Activated gamma-delta T cell treated with anti-CD3 and anti-CD28 coated beads, Interleukin-2, amount 50 U/mL, for 16 hours (primary cell): ENCODE results near the gene IQGAP2.
A peak's percentile ranks its signal among the peaks of the same experiment; 100 is the strongest.

Experiments
- DNase-seq: peaks from one replicate; pipeline ENCODE4 v3.0.0-alpha.2; 2020; ENCODE audit warnings: low read depth

The IQGAP2 gene

DNA sequence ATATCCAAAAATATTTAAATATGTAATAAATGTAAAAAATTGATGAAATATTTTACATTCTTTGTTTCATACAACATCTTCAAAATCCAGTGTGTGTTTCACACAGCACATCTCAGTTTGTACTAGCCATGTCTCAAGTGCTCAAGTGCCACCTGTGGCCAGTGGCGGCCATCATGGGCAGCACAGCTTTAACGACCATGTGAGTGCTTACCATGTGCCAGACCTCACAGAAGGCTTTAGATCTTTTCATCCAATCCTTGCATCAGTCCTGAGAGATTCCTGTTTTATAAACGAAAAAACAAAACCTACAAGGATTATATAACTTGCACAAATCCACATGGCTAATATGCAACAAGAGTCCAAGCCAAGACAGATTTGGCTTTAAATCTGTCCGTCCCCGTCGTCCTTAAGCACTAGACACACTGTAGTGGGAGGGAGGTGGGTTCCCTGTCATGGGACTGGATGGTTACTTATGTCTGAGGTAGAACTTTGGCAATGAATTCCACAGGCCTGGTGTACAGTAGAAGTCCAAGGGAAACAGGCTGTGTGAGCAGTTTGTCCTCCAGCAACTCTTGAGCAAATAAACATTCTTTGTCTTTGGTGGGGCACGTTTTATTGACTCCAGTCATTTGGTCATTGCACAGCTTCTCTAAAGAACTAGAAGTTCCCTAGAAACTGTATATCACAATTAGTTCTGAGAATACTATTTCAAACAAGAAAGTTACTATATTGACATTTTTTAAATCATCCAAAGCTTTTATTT is 287.8 kb downstream of the IQGAP2 start:
- DNase-seq, result no peak

DNA sequence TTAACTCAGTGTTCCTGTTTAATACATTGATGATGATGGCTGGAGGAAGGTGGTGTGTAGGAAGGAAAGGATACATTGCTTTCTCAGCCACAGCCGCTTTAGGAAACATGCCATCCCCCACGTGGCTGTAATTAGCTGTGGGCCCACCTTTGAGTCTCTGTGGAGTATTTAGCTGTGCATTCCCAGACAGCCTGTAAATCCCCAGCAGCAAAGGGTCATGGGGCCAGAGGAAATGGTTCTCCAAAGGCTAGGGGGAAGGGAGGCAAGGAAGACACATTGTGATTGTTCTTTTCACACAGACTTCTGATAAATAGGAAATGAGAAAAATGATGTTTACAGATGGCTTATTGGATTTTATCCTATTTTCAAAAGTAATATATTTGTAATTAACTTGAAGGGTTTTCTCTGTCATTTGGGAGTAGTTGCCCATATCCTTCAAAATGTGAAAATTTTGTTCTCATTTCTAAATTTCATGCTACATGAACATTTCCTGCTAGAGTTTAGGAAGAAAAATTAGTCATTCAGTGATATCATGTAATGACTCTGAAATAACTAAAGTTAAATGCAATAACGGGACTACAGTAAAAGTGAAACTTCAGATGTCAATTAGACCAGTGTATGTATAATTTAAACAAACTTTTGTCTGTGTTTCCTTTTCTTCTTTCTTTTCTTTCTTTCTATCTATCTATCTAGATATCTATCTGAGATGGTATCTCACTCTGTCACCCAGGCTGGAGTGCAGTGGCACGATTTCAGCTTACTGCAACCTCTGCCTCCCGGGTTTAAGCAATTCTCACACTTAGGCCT is 288.6 kb downstream of the IQGAP2 start:
- DNase-seq, result no peak

DNA sequence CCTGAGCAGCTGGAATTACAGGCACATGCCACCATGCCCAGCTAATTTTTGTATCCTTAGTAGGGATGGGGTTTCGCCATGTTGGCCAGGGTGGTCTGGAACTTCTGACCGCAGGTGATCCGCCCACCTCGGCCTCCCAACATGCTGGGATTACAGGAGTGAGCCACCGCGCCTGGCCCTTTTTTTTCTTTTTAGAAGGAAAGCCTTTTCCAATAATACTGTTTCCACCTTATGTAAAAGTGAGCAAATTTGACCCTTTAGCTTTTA is 289.1 kb downstream of the IQGAP2 start:
- no peak for DNase-seq

DNA sequence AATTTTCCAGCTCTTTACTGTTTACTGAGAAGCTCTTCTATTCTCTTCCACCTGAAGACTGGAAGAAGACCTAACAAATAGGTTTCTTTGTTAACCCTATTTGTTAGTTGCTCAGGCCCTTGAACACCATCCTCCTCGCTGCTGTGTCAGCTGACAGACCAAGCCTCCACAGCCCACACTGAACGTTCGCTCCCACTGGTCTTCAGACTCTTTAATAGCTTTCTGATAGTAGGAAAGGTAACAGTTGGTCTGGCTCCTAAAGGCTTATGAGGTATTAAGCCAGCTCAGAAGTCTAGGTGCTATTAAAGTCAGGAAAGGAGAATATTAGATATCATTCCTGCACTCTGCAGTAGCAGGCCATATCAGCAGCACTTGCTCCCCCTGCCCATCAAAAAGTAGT is 289.6 kb downstream of the IQGAP2 start:
- no peak for DNase-seq

DNA sequence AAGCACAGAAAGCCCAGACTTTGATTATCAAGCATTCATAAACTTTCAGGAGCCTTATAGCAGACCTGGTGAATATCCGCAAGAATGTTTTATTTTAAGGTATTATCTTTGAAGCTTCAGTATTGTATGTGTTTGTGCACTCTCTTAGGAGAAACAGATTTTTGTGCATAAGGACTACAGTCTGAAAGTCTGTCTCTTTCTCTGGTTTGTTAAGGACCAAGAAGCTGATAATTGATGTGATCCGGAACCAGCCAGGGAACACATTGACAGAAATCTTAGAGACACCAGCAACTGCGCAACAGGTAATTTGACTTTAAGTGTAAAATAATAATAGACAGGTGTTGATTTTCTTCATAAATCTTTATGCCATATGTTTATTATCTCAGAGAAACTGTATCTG is 290.1 kb downstream of the IQGAP2 start:
- DNase-seq, result no peak

DNA sequence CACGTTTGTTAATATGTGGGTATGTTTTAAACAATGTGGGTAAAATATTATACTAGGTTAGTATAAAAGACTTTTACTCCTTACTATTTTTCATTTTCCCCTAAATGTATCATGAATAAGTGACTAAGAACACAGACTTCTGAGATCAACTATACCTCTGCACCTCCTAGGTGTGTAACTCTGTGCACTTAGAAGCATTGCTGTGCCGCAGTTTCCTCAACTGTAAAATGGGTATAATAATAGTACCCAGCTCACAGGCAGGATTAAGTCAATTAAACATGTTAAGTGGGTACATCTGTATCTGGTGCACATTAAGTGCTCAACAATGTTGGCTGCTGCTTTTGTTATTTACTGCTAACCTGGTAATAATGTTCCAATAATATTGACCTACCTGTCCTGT is 291.2 kb downstream of the IQGAP2 start:
- no peak for DNase-seq

DNA sequence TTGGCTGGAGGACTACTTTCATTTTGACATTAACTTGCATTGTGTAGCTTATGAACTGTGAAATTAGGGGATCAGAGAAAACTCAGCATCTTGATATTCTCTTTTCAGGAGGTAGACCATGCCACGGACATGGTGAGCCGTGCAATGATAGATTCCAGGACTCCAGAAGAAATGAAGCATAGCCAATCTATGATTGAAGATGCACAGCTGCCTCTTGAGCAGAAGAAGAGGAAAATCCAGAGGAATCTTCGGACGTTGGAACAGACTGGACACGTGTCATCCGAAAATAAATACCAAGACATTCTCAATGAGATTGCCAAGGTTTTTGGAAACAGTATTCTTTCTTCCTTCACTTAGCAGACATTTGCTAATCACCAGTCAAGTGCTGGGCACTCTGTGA is 292.3 kb downstream of the IQGAP2 start:
- no peak for DNase-seq

DNA sequence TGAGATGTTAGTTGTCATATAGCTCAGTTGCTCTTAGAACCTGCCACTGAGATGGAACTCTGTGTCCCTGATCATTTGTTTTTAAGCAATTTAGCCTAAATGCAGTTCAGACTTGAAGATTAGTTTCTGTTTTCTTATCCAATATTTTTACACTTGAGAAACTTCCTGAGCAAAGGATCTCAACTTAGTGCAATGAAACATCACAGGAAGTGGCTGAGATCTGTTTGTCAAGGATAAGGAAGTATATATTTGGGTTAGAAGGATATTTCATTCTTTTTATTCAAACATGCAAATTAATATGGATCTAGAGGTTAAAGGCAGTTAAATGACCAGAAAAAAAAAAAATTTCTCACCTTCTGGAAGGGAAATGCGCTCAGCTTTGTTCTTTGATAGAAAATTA is 293.2 kb downstream of the IQGAP2 start:
- DNase-seq, result no peak

DNA sequence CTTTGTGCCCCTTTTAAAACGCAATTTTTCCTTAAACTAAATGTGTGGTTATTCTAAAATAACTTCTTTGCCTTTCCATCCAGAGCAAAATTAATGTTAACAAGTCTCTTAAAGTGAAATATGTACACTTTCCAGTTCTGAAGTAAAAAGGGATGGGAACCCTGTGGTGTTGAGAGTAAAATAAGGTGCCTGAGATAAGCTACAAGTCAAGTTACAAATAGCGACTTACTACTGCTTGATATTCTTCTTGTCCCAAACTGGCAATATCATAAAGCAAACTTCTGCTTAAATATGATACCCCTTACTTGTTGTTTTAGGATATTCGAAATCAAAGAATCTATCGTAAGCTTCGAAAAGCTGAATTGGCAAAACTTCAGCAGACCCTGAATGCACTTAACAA is 294.6 kb downstream of the IQGAP2 start:
- no peak for DNase-seq

DNA sequence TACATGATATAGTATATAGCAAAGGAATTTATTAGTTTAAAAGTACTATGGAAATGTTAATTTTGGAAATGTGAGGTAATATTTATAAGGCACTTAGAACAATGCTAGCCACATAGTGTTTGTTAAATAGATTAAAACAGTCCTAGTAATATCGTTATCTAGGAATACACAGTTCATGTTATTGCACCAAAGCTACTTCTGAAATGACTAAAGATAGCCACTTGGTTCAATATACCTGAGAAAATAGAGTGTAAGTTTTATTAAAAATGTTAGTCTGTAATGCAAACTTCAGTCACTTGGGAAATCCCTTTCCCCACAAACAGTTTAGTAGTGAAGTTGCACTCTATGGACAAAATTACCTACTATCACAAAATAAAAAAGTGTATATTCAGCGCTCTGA is 297.5 kb downstream of the IQGAP2 start:
- DNase-seq, result no peak

DNA sequence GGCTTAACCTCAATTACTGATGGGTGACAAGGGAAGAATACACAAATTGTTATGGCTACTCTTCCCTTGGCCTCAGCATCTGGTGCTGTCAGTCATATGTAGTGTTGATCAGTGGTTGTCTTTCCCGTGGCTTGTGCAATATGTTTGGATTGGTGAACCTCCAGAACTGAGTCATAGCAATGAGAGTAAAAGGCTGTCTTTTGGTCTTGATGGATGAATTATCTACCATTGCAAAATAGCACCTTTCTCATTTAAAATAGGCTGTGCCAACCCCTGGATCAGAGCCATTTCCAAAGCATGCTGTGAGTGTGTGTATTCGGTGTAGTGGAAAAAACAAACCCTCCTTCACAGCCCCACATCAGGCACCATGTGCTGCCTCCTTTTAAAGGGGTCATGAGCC is 298.2 kb downstream of the IQGAP2 start:
- no peak for DNase-seq

DNA sequence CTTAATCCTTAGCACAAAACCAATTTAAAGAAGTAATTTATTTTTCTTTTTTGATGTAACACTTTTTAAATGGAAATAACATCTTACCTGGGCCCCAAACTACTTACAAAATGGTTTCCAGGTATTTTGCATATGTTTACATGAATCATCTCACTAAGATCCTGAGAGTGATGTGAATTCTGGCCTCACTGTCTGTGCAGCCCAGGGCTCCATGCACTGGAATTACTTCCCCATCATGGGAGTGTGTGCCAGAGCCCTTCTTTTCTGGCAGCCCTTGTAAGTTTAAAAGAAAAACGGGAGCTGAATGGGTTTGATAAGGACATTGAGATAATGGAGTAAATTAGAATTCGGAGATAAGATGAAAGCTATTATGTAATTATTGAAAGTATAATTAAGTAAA is 300.6 kb downstream of the IQGAP2 start:
- DNase-seq, result no peak

DNA sequence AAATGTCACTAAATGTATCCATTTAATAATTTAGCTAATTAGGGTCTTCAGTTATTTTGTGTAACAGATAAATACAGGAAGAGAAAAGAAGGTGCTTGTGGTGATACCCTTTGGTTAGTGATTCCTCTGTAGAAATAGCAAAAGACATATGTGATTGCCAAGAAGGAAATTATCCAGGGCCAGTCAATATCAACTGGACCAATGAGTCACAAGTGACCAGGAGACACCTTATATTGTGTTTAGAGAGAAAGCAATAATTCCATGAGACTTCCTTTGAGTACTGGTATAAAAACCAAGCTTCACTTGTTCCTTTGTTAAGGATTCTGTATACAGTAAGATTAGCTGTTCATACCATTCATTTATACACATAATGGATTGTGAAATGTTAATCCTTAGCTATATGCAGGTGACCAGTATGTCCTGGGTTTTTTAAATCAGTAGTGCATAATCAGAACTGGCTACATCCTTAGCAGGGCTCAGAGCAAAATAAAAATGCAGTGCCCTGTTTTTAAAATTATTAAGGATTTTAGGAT is 301.1 kb downstream of the IQGAP2 start:
- DNase-seq, result no peak

DNA sequence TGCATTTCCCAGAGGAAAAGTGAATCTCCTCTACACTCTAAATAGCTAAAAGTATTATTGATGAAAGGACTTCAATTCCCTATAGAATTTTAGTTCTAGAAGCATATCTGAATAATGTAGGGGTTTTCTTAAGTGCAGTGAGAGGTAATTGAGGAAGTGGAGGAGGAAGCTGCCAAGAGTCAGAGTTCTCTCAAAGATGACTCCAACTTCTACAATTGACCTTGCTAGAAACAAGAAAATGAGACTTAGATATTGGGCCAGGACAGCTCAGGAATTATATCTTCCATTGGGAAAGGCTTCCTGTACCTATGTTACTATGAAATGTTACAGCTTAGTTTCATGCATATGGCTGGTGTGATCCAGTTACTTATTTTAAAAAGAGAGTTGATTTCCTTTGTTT is 302.5 kb downstream of the IQGAP2 start:
- no peak for DNase-seq

DNA sequence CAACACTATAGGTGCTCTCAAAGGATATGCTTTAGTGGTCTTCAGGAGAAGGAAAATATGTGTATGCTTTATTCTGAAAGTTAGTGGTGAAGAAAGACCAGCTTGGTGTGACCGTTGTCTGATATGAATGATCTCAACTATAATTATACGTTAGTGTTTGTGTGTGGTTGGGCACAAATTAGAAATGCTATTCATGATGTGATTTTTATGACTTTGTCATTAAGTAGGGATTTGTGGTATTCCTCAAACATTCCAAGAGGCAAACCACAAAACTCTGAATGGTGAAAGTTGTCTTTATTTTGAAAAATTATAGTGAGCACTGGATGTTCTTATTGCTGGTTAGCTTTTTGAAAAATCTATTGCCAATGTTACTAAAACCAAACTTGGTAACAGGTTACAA is 306.7 kb downstream of the IQGAP2 start:
- no peak for DNase-seq

DNA sequence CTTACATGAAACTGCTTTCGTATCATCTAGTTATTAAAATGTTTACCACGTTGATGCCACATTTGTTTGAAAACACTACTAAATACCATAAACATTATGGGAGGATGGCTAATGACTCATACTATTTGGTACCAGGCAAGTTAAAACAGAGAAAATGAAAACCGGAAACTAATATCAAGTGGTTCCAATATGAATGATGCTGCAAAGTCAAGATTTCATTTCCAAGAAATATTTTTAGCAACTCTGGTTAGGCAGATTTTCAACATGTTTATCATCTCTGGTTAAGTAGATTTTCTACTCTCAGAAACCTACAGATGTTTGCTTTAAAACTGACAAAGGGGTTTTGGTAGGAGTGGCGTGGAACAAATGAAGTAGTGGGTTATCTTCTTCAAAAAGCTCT is 307.9 kb downstream of the IQGAP2 start:
- DNase-seq, result no peak

DNA sequence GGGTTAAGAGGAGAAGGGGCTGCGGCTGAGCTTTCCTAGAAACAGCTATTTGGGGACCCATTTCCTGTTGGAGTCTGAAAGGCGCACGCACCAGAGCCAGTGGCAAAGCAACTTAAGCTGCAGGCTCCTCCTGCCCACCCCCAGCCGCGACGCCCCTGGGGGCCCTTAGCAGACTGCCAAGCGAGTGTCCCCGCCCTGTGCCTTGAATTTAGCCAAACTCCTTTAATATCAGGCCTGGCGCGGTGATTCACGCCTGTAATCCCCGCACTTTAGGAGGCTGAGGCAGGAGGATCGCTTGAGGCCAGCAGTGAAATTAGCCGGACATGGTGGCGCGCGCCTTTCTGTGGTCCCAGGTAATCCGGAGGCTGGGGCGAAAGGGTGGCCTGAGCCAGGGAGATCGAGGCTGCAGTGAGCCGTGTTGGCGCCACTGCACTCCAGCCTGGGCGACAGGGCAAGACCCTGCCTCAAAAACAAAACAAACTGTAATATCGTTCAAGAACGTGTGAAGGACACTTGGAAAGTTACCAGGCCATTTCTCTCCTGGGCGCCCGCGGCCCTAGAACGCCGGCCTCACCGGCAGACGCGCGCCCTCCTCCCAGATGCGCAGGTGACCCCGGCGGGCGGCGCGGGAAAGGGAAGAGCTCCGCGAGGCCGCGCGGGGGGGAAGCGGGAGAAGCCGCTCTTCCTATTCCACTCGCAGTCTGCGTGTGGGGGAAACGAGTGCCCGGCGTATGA is 311.8 kb downstream of the IQGAP2 start:
- no peak for DNase-seq

DNA sequence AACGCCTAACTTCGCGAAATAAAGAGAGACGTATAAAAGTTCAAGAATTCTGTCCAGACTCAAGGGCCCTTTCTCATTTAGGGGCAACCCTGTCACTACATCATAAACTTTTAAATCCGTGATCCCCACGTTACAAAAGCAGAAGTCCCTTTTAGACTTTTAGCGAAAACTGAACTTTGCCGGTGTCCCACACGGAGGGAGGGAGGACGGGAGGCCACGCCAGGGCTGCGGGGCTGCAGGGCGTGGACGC is 312.3 kb downstream of the IQGAP2 start:
- no peak for DNase-seq

DNA sequence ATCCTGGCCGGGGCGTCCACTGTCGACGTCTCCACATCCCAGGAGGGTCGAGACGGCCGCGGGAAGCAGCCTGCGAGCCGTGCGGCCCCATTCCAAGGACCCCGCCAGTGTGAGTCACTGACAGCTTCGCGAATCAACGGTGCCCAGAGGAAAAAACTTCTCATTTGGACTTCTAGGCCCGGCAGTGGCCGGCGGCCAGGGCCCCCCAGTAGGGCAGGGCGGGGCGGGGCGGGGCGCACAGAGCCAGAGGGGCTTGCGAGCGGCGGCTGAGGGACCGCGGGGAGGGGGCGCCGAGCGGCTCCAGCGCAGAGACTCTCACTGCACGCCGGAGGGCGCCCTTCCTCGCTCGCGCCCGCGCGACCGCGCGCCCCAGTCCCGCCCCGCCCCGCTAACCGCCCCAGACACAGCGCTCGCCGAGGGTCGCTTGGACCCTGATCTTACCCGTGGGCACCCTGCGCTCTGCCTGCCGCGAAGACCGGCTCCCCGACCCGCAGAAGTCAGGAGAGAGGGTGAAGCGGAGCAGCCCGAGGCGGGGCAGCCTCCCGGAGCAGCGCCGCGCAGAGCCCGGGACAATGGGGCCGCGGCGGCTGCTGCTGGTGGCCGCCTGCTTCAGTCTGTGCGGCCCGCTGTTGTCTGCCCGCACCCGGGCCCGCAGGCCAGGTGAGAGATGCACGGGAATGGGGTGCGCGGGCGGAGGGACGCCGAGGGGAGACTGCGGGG is 312.8 kb downstream of the IQGAP2 start, which contains the start of gene F2R:
Gene F2R (plus strand): TSS at position 391 of the 720 bp plus-strand sequence. CDS start 182 bp downstream, at position 573.
- peak; percentile 42 for DNase-seq

DNA sequence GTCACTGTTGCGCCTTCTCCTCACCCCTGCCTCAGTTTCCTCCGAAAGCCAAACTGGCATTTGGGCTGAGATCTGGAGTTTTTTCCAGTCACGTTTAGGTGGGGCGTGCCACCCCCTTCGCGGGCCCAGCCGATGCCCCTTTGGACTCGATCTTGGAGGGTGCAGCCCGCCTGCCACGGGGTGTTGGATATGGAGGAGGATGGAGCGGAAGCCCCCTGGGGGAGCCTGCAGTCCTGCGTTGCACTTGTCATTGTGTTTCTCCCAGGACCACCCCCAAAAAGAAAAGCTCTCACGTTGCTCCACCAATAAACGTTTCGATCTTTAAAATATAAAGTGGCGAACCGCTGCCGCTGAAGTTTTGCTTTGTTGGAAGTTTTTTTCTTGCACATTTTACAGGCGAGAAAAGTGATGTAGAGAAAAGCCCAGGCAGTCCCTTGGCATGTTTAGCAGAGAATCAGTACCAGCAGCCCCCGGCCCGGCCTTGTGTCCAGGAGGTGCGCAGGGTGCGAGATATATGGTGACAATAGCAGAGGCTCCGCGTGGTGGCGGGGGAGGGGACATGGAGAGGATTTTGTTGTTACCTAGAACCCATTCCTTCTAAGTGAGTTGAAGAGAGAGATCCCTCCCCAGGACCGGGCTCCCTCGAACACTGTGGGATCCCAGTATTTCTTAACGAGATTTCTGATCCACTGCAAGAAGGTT is 313.5 kb downstream of the IQGAP2 start:
- no peak for DNase-seq

DNA sequence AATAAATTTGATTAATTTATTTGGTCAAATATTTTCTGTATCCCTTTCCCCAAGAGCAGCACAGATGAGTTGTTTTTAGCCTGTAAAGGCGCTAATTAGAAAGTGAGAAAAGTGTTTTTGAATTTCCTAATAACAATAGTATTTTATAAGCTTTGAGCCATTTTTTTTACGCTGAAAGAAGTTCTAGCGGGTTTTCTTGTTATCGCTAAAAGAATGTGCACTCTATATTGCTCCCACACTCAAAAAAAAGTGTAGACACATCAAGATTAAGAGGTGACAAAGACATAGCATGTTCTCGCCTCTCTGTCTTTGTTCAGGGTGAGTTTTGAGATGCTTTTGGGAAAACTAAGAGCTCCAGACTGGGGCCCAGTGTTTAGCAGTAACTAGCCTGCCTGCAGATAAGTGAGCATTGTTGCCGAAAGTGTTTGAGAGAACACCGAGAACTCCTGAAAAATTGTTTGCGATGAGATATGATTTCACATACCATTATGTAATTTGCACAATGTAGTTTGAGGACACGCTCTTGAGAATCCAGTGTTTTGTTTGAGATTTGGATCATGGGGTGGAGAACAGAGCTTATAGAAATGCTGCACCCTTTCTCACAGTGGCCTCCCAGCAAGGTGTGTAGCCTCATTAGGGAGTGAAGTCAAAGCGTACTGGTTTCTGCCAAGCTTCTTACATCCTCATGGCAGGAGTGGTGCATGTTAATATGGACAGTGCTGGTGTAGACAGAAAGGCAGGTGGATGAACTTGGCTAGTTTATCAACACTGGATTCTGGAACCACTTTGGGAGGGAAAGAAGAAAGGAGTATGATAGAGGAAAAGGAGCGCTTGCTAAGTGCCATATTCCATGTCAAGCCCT is 314.4 kb downstream of the IQGAP2 start:
- no peak for DNase-seq
